Panc1 (cell line): ENCODE data around the gene FLT1. TPM values are rescaled to one million over a fixed set of nuclear protein-coding genes. Genes with fewer than 3 reads are reported as not detected.

Experiments
- ATAC-seq: fragments of 200-7000 bp; cut with Tn5 transposase; 2 replicates; pipeline ENCODE4 v1.9.1; 2020; ENCODE audit warnings: mild to moderate bottlenecking, moderate library complexity
- BruUV-seq: library from RNA; stranded (reverse); fragments of 400-500 nt; replicated peaks from 2 replicates; lab custom pipeline; 2021; lab: Mats Ljungman, UMichigan
- CTCF ChIA-PET: fragments of 300-600 bp; sonication (Branson Sonifier 250); formaldehyde crosslinking; loops from one replicate; lab custom pipeline; 2022; ENCODE audit warnings: antibody characterized with exemption; lab: Charles Lee
- POLR2A ChIA-PET: fragments of 300-600 bp; sonication (Branson Sonifier 250); formaldehyde crosslinking; loops from one replicate; lab custom pipeline; 2022; ENCODE audit warnings: antibody characterized with exemption; lab: Charles Lee
- DNase-seq: peaks from one replicate; pipeline ENCODE4 v3.0.0-alpha.2; 2010; ENCODE audit warnings: low read depth, low spot score
- H3K27ac ChIP-seq: 2 replicates; pipeline ENCODE4 v1.5.1; 2011; ENCODE audit warnings: mild to moderate bottlenecking, low read length, inconsistent platforms
- H3K27me3 ChIP-seq: fragments of 200-500 bp; sonication (Bioruptor generic); 2 replicates; pipeline ENCODE4 v1.6.0; 2014; ENCODE audit warnings: low read length, inconsistent platforms; ENCODE audit not compliant: control insufficient read depth, insufficient read depth
- H3K36me3 ChIP-seq: fragments of 200-500 bp; sonication (Bioruptor generic); 2 replicates; pipeline ENCODE4 v1.5.1; 2014; ENCODE audit warnings: inconsistent platforms, mild to moderate bottlenecking, low read length, moderate library complexity; ENCODE audit not compliant: control insufficient read depth, insufficient read depth
- H3K4me1 ChIP-seq: 2 replicates; pipeline ENCODE4 v1.5.1; 2011; ENCODE audit warnings: inconsistent platforms, mild to moderate bottlenecking, low read length, moderate library complexity; ENCODE audit not compliant: control insufficient read depth, insufficient read depth
- H3K4me3 ChIP-seq, 2 experiments: 2 replicates each; pipeline ENCODE4 v1.5.1; 2011 to 2012; ENCODE audit warnings: low read depth in 2 of 2, low read length in 2 of 2, mild to moderate bottlenecking in 2 of 2, inconsistent platforms in 1 of 2, moderate library complexity in 1 of 2
- H3K9me3 ChIP-seq: fragments of 200-500 bp; sonication (Bioruptor generic); 2 replicates; pipeline ENCODE4 v1.5.1; 2014; ENCODE audit warnings: low read depth, mild to moderate bottlenecking, inconsistent platforms, low read length, moderate library complexity; ENCODE audit not compliant: control insufficient read depth, insufficient read depth
- POLR2AphosphoS5 ChIP-seq: IDR thresholded peaks from 2 replicates; pipeline ENCODE4 v1.6.1; 2012; ENCODE audit warnings: mild to moderate bottlenecking, low read depth, low read length, moderate library complexity
- SIN3A ChIP-seq: IDR thresholded peaks from 2 replicates; pipeline ENCODE4 v1.6.1; 2012; ENCODE audit warnings: low read depth, mild to moderate bottlenecking, low read length, moderate library complexity, borderline replicate concordance; ENCODE audit not compliant: insufficient read depth
- TCF7L2 ChIP-seq: IDR thresholded peaks from 2 replicates; pipeline ENCODE4 v1.6.1; 2011; ENCODE audit warnings: mild to moderate bottlenecking, low read depth, low read length, inconsistent platforms
- in situ Hi-C: cut with HindIII; loops from 2 replicates; pipeline ENCODE4 v1.10.0; 2016; ENCODE audit warnings: low sequenced_read_pairs, low pct_unique_long_range_greater_than_20kb
- intact Hi-C: fragments of 100-400 bp; cut with micrococcal nuclease; formaldehyde crosslinking; loops from one replicate; pipeline ENCODE4 v1.10.0; 2022; ENCODE audit not compliant: unreplicated experiment
- total RNA-seq: library from RNA; stranded (reverse); gene quantifications from one replicate; pipeline ENCODE4 v1.2.1, GENCODE V29; 2021; ENCODE audit not compliant: unreplicated experiment
- TF ChIP-seq, protein P1 (sequence below), 2 experiments: IDR thresholded peaks; 2 replicates each; pipeline ENCODE4 v1.6.1; 2011 to 2012; ENCODE audit warnings: low read depth in 2 of 2, control low read depth in 1 of 2, low read length in 1 of 2, mild to moderate bottlenecking in 1 of 2, moderate library complexity in 1 of 2; ENCODE audit not compliant: insufficient read depth in 1 of 2
- TF ChIP-seq, protein P2 (sequence below): fragments of 450-650 bp; IDR thresholded peaks from 2 replicates; pipeline ENCODE4 v1.5.1; 2017; ENCODE audit warnings: mild to moderate bottlenecking

FLT1 gene
- total RNA-seq, 1 experiment from 2014 or later, result 0.15 TPM

DNA sequence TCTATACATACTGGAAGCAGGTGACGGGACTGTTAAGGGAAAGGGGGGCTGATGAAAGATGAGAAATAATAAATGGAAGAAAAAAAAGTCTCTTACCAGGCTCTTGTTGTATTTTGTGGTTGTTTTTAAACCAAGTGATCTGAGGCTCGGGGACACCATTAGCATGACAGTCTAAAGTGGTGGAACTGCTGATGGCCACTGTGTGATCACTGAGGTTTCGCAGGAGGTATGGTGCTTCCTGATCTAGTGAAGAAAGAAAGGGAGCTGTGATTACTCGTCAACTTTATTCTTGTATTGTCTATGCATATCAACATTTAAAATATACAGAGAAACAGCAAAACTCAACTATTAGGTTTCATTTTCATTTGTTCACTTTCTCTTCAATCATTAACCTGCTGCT lies 110.1 kb downstream of the FLT1 start:
- CTCF ChIA-PET, result no interaction called here
- DNase-seq (no peak), ATAC-seq (no peak)
- intact Hi-C loops, result no loop called here
- TF ChIP-seq TCF7L2, result no peak
- Histone ChIP-seq H3K36me3 (no peaks in the 10 kb centered on the region), H3K27me3 (no peaks in the 10 kb centered on the region; the same call in 1 of the 2 replicates), H3K27ac (no peak overlapping the region), H3K4me3 (no peak overlapping the region), H3K4me1 (no peaks in the 10 kb centered on the region), H3K9me3 (no peaks in the 10 kb centered on the region)
- no TSS peak for BruUV-seq
- in situ Hi-C loops, result no loop called here
- POLR2A ChIA-PET, result no interaction called here

DNA sequence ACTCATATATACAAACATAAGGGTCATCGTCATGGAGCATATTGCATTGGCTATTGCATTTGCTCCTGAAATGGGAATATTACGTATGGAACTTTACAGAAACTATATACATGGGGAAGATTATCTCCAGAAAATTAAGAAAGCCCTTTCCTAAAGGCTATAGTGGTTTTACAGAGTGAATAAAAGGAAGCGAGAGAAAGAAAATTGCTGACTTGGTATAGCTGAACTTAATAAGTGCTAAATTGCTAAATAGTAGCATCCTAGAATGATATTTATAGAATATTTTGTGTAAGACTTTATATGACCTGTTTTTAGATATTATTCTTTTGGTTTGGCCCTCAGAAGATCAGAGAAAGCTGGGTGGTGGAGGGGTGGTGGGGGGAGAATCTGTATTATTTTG lies 114.6 kb downstream of the FLT1 start:
- no TSS peak for BruUV-seq
- Histone ChIP-seq H3K9me3 (no peaks in the 10 kb centered on the region), H3K27ac (no peak overlapping the region), H3K4me3 (no peak overlapping the region), H3K4me1 (no peaks in the 10 kb centered on the region), H3K36me3 (no peaks in the 10 kb centered on the region), H3K27me3 (no peaks in the 10 kb centered on the region)
- DNase-seq (no peak), ATAC-seq (no peak)
- ChIA-PET CTCF (no interaction called here), POLR2A (interaction anchor here (0.5 kb wide), 1 partner anchor 166 kb away, joined by 5 read pairs; no protein-coding TSS in a partner anchor)
- in situ Hi-C loops (no loop called here), intact Hi-C loops (no loop called here)
- no peak for TF ChIP-seq TCF7L2
- TF ChIP-seq SIN3A, result no peak
- no peak for TF ChIP-seq POLR2AphosphoS5
- TF ChIP-seq, protein P1, sequence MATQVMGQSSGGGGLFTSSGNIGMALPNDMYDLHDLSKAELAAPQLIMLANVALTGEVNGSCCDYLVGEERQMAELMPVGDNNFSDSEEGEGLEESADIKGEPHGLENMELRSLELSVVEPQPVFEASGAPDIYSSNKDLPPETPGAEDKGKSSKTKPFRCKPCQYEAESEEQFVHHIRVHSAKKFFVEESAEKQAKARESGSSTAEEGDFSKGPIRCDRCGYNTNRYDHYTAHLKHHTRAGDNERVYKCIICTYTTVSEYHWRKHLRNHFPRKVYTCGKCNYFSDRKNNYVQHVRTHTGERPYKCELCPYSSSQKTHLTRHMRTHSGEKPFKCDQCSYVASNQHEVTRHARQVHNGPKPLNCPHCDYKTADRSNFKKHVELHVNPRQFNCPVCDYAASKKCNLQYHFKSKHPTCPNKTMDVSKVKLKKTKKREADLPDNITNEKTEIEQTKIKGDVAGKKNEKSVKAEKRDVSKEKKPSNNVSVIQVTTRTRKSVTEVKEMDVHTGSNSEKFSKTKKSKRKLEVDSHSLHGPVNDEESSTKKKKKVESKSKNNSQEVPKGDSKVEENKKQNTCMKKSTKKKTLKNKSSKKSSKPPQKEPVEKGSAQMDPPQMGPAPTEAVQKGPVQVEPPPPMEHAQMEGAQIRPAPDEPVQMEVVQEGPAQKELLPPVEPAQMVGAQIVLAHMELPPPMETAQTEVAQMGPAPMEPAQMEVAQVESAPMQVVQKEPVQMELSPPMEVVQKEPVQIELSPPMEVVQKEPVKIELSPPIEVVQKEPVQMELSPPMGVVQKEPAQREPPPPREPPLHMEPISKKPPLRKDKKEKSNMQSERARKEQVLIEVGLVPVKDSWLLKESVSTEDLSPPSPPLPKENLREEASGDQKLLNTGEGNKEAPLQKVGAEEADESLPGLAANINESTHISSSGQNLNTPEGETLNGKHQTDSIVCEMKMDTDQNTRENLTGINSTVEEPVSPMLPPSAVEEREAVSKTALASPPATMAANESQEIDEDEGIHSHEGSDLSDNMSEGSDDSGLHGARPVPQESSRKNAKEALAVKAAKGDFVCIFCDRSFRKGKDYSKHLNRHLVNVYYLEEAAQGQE (IDR thresholded peaks at IDR 0.05; ENCODE audit: insufficient read depth in 1 of 2, low read depth in 2 of 2, low read length in 1 of 2), result no peak
- TF ChIP-seq, protein P2, sequence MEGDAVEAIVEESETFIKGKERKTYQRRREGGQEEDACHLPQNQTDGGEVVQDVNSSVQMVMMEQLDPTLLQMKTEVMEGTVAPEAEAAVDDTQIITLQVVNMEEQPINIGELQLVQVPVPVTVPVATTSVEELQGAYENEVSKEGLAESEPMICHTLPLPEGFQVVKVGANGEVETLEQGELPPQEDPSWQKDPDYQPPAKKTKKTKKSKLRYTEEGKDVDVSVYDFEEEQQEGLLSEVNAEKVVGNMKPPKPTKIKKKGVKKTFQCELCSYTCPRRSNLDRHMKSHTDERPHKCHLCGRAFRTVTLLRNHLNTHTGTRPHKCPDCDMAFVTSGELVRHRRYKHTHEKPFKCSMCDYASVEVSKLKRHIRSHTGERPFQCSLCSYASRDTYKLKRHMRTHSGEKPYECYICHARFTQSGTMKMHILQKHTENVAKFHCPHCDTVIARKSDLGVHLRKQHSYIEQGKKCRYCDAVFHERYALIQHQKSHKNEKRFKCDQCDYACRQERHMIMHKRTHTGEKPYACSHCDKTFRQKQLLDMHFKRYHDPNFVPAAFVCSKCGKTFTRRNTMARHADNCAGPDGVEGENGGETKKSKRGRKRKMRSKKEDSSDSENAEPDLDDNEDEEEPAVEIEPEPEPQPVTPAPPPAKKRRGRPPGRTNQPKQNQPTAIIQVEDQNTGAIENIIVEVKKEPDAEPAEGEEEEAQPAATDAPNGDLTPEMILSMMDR, result no peak

DNA sequence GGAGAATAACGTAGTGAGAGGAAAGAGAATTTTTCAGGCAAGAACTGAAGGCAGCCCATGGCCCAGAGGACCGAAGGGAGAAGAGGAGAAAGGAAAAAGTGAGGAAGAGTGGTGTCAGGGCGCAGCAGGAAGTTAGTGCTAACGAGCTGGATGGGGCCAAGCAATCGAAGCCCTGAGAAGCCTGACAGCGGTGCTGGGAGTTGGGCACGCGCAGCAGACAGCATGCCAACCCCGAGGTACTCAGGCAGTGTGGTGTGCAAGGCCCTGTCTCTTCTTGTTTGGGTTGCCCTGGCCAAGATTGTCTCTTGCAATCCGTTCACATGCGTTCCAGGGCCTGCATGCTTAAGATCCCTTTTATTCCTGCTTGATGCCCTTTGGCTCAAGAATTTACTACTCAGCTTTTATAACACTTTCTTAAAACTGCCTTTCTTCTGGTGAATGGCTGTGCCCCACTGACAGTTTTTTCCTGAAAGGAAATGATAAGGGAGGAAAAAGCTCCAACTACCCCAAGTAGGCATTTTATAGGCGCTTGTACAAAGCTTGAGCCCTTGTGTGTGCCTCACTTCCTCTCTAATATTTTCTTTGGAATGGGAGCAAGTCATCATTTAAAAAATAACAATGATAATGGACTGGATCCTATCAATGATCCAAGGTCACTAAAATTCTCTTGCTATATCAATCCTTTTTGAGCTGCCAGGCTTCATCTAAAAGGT lies 115.4 kb downstream of the FLT1 start:
- ChIA-PET CTCF (no interaction called here), POLR2A (no interaction called here)
- ATAC-seq (no peak), DNase-seq (no peak)
- no peaks in the 10 kb centered on the region for H3K4me1 ChIP-seq
- intact Hi-C loops (no loop called here), in situ Hi-C loops (no loop called here)
- no peak for TF ChIP-seq SIN3A
- TF ChIP-seq, protein P2, result no peak
- TF ChIP-seq TCF7L2, result no peak
- TF ChIP-seq, protein P1 (IDR thresholded peaks at IDR 0.05; ENCODE audit: insufficient read depth in 1 of 2, low read depth in 2 of 2, low read length in 1 of 2), result no peak
- no peak for TF ChIP-seq POLR2AphosphoS5
- H3K36me3 ChIP-seq, result no peaks in the 10 kb centered on the region
- BruUV-seq, result no TSS peak
- no peak overlapping the region for H3K27ac ChIP-seq
- no peak overlapping the region for H3K4me3 ChIP-seq
- H3K27me3 ChIP-seq, result no peaks in the 10 kb centered on the region
- H3K9me3 ChIP-seq, result no peaks in the 10 kb centered on the region
